ENCODE data around the gene TMOD2. TPM values are rescaled to one million over a fixed set of nuclear protein-coding genes. Genes with fewer than 3 reads are reported as not detected.

The TMOD2 gene
- total RNA-seq, 2 experiments from 2014 or later, result 5.7 to 6.7 TPM

Other genes with a start within 250 kb of the TMOD2 start
- gene DMXL2, start 128.8 kb upstream of the TMOD2 start, total RNA-seq, result 1 to 10 TPM; 5.2 to 6.3 TPM
- not detected for gene SCG3, start 70.1 kb upstream of the TMOD2 start, total RNA-seq
- 10 to 100 TPM; 21.8 to 22.4 TPM for gene LYSMD2, start 13.9 kb upstream of the TMOD2 start, total RNA-seq
- 10 to 100 TPM; 50.8 to 55.2 TPM for gene TMOD3, start 78.1 kb downstream of the TMOD2 start, total RNA-seq
- gene LEO1, start 220.2 kb downstream of the TMOD2 start, total RNA-seq, result 10 to 100 TPM; 35.2 to 35.4 TPM